Astrocyte (in vitro differentiated cells and primary cell): Measurements from ENCODE around the gene NECTIN3.

Experiments
- EZH2 ChIP-seq: IDR thresholded peaks from 2 replicates; pipeline ENCODE4 v1.6.1; 2012; ENCODE audit warnings: mild to moderate bottlenecking, low read length, inconsistent platforms; ENCODE audit not compliant: insufficient read depth
- TF ChIP-seq, protein P1 (sequence below): IDR thresholded peaks from 2 replicates; pipeline ENCODE4 v1.5.1; 2011; ENCODE audit warnings: low read depth, mild to moderate bottlenecking, inconsistent platforms, low read length, moderate library complexity; ENCODE audit not compliant: insufficient read depth

DNA sequence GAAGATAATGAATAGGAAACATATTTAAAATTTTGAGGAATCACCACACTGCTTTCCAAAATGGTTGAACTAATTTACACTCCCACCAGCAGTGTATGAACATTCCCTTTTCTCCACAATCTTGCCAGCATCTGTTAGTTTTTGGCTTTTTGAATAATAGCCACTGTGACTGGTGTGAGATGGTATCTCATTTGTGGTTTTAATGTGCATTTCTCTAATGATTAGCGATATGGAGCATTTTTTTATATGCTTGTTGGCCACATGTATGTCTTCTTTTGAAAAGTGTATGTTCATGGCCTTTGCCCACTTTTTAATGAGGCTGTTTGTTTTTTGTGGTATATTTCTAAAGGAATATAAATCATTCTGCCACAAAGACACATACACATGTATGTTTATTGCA, 166.3 kb downstream of the NECTIN3 start:
- TF ChIP-seq, protein P1, sequence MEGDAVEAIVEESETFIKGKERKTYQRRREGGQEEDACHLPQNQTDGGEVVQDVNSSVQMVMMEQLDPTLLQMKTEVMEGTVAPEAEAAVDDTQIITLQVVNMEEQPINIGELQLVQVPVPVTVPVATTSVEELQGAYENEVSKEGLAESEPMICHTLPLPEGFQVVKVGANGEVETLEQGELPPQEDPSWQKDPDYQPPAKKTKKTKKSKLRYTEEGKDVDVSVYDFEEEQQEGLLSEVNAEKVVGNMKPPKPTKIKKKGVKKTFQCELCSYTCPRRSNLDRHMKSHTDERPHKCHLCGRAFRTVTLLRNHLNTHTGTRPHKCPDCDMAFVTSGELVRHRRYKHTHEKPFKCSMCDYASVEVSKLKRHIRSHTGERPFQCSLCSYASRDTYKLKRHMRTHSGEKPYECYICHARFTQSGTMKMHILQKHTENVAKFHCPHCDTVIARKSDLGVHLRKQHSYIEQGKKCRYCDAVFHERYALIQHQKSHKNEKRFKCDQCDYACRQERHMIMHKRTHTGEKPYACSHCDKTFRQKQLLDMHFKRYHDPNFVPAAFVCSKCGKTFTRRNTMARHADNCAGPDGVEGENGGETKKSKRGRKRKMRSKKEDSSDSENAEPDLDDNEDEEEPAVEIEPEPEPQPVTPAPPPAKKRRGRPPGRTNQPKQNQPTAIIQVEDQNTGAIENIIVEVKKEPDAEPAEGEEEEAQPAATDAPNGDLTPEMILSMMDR, result no peak
- TF ChIP-seq EZH2, result no peak
